HG03521 (cell line): Measurements from ENCODE around the gene GFER.
"Not testable (repeated sequence)": the region's sequence is repeated elsewhere in the genome, so short reads cannot be mapped to it uniquely, and the experiment has no call there.

Experiments
- ATAC-seq: cut with Tn5 transposase; IDR thresholded peaks from one replicate; pipeline ENCODE4 v1.9.1; 2021; ENCODE audit warnings: mild to moderate bottlenecking, moderate library complexity; ENCODE audit not compliant: unreplicated experiment

The GFER gene

GRCh38 chr16:1983544-1984346, at the start of gene GFER:
Gene GFER, plus strand, starts transcription at chr16:1984193. Its CDS starts 26 bp downstream, at chr16:1984219.
- ATAC-seq = peak; percentile 79

- no peak for ATAC-seq
Measured at GRCh38 chr16:1936945-1937479, 47.0 kb upstream of the GFER start.

DNA sequence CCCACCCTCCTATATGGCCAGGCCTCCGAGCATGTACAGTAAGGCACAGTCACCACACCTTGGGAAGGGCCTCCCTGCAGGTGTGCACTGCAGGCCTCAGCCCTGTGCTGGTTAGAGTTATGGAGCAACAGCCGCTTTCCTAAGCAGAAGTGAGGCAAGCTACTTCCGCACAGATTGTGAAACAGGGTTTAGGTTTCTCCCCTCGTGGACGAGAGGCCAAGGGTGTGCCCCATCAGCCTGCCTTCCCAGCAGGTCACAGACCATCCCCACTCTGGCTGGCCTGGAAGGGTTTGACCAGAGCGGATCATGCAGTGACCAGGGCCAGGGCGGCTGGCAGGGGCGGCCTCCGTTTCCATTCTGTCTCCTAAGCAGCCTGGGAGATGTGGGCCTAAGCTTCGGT, 45.7 kb upstream of the GFER start:
- no peak for ATAC-seq

GRCh38 chr16:1938910-1939309, 45.1 kb upstream of the GFER start:
- no peak for ATAC-seq

DNA sequence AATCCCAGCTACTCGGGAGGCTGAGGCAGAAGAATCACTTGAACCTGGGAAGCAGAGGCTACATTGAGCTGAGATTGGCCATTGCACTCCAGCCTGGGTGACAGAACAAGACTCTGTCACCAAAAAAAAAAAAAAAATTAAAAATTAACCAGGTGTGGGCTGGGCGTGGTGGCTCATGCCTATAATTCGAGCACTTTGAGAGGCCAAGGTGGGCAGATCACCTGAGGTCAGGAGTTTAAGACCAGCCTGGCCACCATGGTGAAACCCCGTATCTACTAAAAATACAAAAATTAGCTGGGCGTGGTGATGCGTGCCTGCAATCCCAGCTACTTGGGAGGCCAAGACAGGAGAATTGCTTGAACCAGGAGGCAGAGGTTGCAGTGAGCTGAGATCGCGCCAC, 44.2 kb upstream of the GFER start:
- not testable (repeated sequence) for ATAC-seq

- ATAC-seq = no peak
Measured at GRCh38 chr16:1940273-1941161, 43.5 kb upstream of the GFER start.

DNA sequence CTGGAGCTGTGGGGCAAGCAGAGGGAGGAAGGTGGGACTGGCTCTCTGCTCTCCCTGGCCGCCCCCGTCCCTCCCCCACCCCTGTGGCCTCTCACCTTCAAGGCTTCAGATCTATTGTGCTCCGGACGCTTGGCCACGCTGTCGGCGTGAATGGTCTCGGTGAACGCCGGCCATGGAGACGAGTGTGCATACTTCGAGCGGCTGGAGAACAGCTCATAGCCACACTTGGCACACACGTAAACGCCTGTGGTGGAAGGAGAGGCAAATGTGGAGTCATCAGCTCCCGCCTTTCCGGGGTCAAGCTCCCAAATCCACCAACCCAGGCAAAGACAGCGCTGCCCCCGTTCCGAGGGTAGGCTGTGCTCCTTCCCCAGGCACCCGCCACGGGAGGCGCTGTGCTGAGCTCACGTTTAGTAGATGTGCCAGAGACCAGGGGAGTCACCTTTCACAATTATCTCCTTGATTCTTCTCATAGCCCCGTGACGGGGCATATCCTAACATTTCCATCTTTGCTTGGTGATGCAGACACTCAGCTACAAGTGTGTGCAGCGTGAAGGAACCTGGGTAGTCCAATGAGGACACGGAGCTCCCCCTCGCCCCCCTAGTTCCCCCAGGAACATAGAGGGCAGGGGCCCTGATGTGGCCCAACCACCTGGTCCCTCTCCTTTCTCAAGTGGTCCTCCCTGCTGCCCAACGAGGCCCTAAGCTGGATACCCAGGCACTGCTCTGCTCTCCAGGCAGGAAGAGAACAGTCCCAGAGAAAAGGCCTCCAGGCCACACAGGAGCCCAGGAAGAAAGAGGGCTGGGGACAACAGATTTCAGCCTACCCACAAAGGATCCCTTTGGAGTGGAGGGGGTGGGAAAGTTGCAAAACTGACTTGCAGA, 42.6 kb upstream of the GFER start:
- ATAC-seq = no peak

- ATAC-seq = no peak
Measured at GRCh38 chr16:1942047-1942809, 41.8 kb upstream of the GFER start.

DNA sequence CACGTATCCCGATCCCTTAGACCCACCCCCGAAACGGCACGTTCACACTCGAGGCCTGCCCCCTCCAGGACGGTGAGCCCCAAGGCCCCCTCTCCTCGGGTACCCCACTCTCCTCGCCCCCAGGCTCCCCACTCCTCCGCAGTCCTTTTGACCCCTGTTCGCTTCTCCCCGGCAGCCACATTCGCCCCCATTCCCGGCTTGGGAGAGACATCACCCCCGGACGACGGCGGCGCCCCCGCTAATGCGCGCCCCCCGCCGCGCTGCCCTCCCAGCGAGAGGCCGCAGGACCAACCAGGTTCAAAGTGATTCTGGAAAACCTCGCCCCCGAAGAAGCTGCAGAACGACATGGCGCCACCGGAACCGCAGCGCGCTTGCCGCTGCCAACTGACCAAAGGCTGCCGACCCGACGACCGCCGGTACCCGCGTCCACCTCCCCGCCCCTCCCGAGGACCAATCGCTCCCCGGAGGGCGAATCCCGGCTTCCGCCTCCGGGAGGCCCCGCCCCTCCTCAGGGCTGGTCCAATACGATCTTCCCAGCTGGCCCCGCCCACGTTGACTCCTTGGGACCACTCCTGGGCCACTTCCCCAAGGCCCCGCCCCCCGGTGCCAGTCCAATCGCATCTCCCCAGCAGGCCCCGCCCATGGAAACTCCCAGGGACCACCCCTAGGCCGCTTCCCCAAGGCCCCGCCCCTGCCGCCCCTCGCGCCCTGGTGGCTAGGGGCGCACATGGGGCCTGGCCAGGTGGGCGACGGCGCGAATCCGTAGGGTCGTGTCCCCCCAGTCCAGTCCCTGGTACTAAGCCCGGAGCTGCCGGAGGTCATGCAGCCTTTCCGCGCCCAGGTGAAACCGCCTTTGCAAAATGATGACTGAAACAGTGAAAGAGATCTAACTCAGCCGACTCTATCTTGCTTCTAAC, 40.9 kb upstream of the GFER start, which contains the start of gene MSRB1:
Gene MSRB1 (minus strand): TSS at position 390 of the 917 bp plus-strand sequence. CDS start 43 bp downstream, at position 347.
- ATAC-seq = peak; percentile 93

- ATAC-seq = no peak
Measured at GRCh38 chr16:1944612-1945199, 39.3 kb upstream of the GFER start.

DNA sequence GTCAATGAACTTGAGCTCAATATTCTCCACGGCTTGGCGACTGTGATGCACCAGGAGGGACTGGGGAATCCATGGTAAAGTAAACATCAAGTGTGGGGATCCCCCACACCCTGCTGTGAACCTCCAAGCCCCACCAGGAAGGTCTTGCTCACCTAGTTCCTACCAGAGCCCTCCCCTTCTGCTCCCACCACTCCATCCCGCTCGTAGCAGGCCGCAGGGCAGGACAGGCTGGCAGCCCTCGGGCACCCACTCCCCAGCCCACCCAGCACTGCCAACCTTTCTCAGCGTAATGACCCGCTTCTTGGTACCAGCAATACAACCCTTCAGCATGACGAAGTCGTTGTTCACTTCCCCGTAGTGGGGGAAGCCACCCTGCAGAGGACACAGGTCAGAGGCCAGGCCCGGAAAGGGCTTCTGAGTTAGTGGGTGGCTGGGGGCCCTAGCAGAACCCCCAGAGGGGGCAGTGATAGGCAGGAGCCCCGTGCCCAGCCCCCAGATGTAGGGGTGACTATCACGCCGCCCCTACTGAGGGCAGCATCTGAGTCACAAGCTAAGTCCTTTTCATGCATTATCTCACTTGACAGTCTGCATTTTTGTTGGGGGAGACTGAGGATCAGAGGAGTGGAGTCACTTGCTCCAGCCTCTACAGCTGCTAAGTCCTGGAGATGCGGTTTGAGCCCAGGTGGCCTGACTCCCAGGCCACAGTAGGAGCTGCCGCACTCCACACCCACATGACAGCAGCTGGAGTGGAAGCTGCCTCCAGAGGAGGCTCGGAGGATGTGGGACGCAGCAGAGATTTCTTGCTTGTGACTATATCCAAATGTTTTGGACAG, 38.2 kb upstream of the GFER start:
- ATAC-seq = no peak

- no peak for ATAC-seq
Measured at GRCh38 chr16:1946495-1947368, 37.3 kb upstream of the GFER start.

DNA sequence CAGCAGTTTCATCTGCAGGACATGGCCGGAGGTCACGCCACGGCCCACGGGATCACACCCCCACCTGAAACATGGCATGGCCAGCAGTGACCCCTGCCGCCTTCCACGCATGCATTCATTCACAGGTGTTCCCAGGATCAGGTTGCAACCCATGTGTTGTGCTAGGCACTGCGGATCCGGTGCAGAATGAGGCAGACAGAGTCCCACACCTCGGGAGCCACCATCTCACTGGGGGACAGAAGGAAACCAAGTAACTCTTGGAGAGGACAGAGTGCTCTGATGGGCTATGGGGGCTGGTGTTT, 36.7 kb upstream of the GFER start:
- no peak for ATAC-seq

- no peak for ATAC-seq
Measured at GRCh38 chr16:1949507-1949906, 34.5 kb upstream of the GFER start.

DNA sequence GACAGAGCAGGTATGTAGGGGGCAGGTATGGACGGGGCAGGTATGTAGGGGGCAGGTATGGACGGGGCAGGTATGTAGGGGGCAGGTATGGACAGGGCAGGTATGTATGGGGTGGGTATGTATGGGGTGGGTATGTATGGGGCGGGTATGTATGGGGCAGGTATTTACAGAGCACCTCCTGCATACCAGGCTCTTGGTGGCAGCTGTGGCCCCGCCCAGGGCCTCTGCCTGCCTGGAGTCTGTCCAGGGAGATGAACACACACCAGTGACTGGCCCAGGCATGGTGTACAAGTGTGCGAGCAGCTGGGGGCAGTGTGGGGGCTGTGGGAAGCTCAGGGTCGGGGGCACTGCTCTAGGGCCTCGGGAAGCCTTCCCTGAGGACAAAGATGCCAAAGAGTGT, 33.9 kb upstream of the GFER start:
- no peak for ATAC-seq

- no peak for ATAC-seq
Measured at GRCh38 chr16:1950559-1950958, 33.4 kb upstream of the GFER start.

GRCh38 chr16:1953734-1954133, 30.3 kb upstream of the GFER start:
- no peak for ATAC-seq
